Prostate gland (tissue), 2 donors: Measurements from ENCODE around the gene NEK10.

Experiments
- CTCF ChIP-seq, 4 experiments: fragments of 200-600 bp in 2 of 4; fragments of 450-650 bp in 2 of 4; sonication (generic) in 2 of 4; IDR thresholded peaks; 1 replicate in 3 of 4; 2 replicates in 1 of 4; pipeline ENCODE4 v1.5.1; 2016 to 2019; ENCODE audit warnings: antibody characterized with exemption in 4 of 4, mild to moderate bottlenecking in 2 of 4, moderate library complexity in 2 of 4
- POLR2A ChIP-seq: fragments of 450-650 bp; IDR thresholded peaks from one replicate; pipeline ENCODE4 v1.6.1; 2016; ENCODE audit warnings: antibody characterized with exemption, mild to moderate bottlenecking
- POLR2AphosphoS5 ChIP-seq: sonication (generic); formaldehyde crosslinking; IDR thresholded peaks from one replicate; pipeline ENCODE4 v1.6.1; 2017; ENCODE audit warnings: antibody characterized with exemption

- TF ChIP-seq CTCF (IDR thresholded peaks at IDR 0.05) (no peak), POLR2A (no peak), POLR2AphosphoS5 (no peak)
Measured at GRCh38 chr3:27224197-27224596, 145.0 kb downstream of the NEK10 start.
